Kidney epithelial cell (primary cell): ENCODE measurements around the gene RPTOR. TPM values are rescaled to one million over a fixed set of nuclear protein-coding genes. Genes with fewer than 3 reads are reported as not detected.

ENCODE experiments used
- DNase-seq: peaks from one replicate; pipeline ENCODE4 v3.0.0-alpha.2; 2010; ENCODE audit warnings: low read depth
- H3K27me3 ChIP-seq: 2 replicates; pipeline ENCODE4 v1.6.0; 2011; ENCODE audit warnings: low read length; ENCODE audit not compliant: control insufficient read depth, insufficient read depth
- H3K36me3 ChIP-seq: 2 replicates; pipeline ENCODE4 v1.5.1; 2011; ENCODE audit warnings: low read length; ENCODE audit not compliant: control insufficient read depth, insufficient read depth
- H3K4me3 ChIP-seq: 2 replicates; pipeline ENCODE4 v1.5.1; 2011; ENCODE audit warnings: low read depth, mild to moderate bottlenecking, control low read depth, low read length
- CTCF ChIP-seq: IDR thresholded peaks from 2 replicates; pipeline ENCODE4 v1.5.1; 2011; ENCODE audit warnings: mild to moderate bottlenecking, moderate library complexity, low read length, control low read depth, inconsistent platforms; ENCODE audit not compliant: insufficient read depth, poor library complexity, severe bottlenecking
- total RNA-seq: library from RNA; depleted of rRNA; stranded (reverse); fragments of >200 nt; gene quantifications from 2 replicates; pipeline ENCODE4 v1.2.3, GENCODE V29; 2015

Gene RPTOR
- total RNA-seq, 1 donor from 2014 or later: 22.7 TPM

DNA sequence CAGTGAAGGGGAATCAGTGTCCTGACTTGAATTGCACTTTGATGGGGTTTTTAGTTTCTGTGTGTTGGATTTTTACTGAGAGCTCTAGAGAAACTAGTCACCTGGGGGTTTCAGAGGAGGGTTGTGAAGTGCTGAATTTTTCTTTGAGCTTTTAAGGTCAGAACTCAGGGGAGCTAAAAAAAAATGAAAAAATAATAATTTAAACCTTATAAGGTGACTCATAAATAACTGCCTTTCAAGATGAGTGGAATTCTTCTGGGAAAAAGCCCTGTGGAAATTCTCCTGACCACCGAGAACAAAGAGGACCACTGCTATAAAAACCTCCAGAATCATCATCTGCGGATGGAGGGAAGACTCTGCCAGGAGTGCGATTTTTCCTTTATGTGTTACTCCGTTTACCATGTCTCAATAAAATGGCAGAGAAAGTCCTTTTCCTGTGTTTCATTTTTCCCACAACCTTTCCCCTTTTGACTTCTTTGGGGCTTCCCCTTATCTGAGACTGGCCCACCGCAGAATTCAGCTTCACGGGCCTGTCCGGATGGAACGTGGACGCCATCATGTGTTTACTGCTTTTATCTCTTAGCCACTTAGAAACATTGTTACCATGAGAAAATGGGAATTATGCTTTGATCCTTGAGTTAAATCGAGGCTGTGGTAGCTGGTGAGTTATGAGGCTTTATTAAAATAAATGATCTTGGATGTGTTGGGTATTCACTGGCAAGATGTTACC lies 39.7 kb downstream of the RPTOR start:
- Histone ChIP-seq H3K36me3 (no peaks in the 10 kb centered on the region), H3K4me3 (no peak overlapping the region), H3K27me3 (no peaks in the 10 kb centered on the region)
- TF ChIP-seq CTCF: no peak
- no peak for DNase-seq

DNA sequence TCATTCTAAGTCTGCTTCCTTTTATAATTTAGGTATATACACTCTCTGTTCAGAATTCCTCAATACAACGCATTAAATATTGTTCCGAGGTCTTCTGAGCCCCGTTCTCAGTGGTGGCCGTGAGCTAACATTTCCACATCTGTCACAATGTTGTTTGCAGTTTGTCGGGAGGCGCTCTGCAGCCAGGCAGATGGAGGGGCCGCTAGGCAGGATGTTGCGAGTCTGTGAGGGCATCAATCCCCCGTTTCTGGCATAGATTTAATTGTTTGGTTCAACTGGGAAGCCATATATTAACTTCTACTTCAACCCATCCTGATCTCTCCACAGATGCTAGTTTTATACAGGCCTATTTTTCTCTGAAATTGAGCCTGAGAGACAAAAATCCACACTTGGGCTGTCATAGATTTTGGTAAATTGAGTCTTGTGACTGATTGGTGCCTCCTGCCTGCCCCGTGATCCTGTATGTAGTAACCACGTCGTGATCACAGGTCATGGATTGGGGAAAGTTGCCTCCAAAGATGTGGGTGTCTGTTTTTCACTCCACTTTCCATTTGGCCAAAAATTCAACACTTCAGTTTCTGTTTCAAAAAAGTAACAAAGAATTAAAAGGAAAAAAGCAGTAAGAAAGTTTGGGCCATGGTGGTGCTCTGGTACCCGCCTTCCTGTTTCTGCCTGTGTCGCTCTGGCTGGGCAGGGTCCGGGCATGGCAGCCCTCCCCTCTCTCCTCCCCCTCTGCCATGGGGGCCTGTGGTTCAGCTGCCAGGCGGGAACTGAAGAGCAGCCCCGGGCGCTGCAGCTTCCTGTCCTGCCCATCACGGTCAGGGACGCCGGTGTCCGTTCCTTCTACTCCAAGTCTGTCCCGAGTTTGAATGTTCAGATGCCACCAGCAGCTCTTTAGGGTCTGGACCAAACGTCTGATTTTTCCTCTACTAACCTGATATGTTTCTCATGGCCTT lies 41.5 kb downstream of the RPTOR start:
- no peak for DNase-seq
- Histone ChIP-seq H3K4me3 (no peak overlapping the region), H3K36me3 (no peaks in the 10 kb centered on the region), H3K27me3 (no peaks in the 10 kb centered on the region)
- TF ChIP-seq CTCF: no peak

DNA sequence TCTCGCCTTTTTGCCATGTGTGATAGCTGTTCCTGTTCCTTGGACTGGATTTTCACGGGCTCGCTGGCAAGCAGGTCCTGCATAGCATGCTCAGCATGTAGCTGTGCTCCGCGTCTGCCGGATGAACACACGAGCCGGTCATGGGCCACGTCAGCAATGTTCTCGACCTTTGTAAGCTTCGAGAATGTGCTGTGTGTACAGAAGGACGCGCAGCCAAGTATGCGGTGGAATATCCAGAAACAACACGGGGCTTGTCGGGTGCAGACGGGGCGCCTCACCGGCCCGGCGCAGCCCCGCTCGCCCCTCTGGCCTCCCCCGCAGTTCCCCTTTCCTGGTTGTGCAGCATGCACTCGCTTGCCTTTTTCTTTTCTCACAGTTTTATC lies 42.2 kb downstream of the RPTOR start:
- Histone ChIP-seq H3K36me3 (no peaks in the 10 kb centered on the region), H3K4me3 (no peak overlapping the region), H3K27me3 (no peaks in the 10 kb centered on the region)
- no peak for TF ChIP-seq CTCF
- no peak for DNase-seq

DNA sequence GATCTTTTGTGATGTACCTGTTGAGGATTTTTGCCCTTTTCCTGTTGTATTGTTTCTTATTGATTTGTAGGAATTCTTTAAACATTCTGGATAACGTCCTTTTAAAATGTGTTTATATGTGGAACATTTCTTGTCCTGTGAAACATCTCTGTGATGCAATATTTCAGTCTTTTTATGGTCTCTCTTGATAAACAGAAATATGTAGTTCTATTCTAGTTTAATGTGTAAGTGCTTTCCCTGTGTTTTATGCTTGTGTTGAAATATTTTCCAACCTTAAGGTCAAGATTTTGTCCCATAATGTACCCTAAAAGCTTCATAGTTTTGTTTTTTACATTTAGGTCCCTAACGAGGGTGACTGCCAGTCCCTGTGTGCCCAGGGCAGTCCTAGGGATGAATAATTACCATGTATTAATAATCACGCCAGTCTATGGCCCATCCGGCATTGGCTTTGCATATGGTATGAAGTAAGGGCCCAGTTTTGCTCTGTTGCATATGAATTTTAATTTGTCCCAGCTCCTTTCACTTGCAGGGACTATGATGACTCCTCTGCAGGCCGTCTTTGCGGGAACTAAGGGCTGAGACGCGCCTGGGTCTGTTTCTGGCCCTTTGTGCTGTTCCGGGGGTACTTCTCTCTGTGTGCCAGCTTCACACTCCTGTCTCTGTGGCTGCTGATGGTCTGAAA lies 44.2 kb downstream of the RPTOR start:
- no peak for DNase-seq
- TF ChIP-seq CTCF: no peak
- Histone ChIP-seq H3K36me3 (no peaks in the 10 kb centered on the region), H3K4me3 (no peak overlapping the region), H3K27me3 (no peaks in the 10 kb centered on the region)

DNA sequence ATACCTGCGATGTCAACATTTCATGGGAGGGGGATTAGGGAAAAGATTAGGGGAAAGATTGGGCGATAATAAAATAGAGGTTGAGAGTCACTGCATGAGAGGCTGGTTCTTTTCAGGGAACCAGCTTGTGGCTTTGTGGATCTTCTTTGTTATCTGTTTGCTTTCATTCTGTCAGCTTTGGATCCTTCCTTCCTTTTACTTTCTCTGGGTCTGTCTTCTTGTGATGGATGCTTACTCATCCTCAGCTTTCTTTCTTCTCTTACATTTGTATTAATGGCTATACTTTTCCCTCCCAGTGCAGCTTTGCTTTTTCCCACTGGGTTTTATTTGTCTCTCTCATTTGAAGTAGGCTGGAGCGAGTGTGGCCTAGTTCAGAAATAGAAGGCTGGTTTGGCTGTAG lies 47.1 kb downstream of the RPTOR start:
- Histone ChIP-seq H3K36me3 (no peaks in the 10 kb centered on the region), H3K4me3 (no peak overlapping the region), H3K27me3 (no peaks in the 10 kb centered on the region)
- no peak for DNase-seq
- TF ChIP-seq CTCF: no peak
